ENCODE measurements around the gene EIF4H.

- TF ChIP-seq CTCF (IDR thresholded peaks at IDR 0.05) (no peak), EZH2 (IDR thresholded peaks at IDR 0.05; ENCODE audit: borderline replicate concordance, insufficient read depth, low read depth, low read length, poor library complexity, severe bottlenecking) (no peak)
These were observed 59.6 kb downstream of the EIF4H start for GRCh38 chr7:74233655-74234285.

Data from B cell (primary cell).